GM19324 (cell line): Measurements from ENCODE around the gene CEACAM19.
"Not testable (repeated sequence)": the region's sequence is repeated elsewhere in the genome, so short reads cannot be mapped to it uniquely, and the experiment has no call there.

Experiments used
- ATAC-seq: cut with Tn5 transposase; IDR thresholded peaks from one replicate; pipeline ENCODE4 v1.9.1; 2021; ENCODE audit warnings: mild to moderate bottlenecking, moderate library complexity; ENCODE audit not compliant: unreplicated experiment, low FRiP score

CEACAM19 gene

GRCh38 chr19:44645407-44646048 is 25.8 kb upstream of the CEACAM19 start:
- ATAC-seq, result no peak

- ATAC-seq, result no peak
These were observed 25.2 kb upstream of the CEACAM19 start for GRCh38 chr19:44646049-44646416.

- no peak for ATAC-seq
These were observed 24.1 kb upstream of the CEACAM19 start for GRCh38 chr19:44647144-44647543.

DNA sequence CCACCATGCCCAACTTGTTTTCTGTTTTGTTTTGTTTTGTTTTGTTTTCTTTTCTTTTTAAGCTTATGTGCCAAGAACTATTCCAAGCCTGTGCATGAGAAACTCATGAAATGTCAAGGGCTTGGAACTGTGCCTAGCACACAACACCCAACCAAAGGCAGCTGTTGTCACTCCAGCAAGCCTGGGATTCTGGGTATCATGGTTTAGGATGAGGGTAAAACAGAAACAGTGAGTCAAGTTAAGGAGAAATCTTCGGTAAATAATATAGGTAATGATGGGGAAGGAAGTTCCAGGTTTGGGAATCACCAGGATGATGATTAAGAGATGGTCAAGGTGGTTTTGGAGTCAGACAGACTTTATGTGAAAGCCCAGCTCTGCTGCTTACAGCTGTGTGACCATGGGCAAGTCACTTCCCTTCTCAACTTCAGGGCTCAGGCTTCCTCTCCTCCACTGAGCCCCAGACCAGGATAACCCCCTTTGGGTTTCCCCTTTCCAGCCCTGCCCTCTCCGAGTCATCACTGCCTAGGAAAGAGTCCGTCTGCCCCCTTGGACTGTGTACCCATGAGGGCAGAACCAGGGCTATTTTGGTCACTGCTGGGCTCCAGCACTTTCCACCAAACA is 22.5 kb upstream of the CEACAM19 start:
- ATAC-seq, result no peak

DNA sequence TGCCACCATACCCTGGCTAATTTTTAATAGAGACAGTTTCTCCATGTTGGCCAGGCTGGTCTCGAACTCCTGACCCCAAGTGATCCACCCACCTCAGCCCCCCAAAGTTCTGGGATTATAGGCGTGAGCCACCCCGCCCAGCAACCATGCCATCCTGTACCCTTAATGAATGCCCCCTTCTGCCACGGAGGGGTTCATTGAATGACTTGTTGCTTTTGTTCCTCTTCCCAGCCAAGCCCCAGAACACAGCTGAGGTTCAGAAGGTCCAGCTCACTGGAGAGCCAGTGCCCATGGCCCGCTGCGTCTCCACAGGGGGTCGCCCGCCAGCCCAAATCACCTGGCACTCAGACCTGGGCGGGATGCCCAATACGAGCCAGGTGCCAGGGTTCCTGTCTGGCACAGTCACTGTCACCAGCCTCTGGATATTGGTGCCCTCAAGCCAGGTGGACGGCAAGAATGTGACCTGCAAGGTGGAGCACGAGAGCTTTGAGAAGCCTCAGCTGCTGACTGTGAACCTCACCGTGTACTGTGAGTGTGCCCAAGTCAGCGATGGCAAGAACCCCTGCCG is 21.6 kb upstream of the CEACAM19 start:
- ATAC-seq, result no peak

- no peak for ATAC-seq
These were observed 17.9 kb upstream of the CEACAM19 start for GRCh38 chr19:44653343-44653742.

- peak; percentile 80 for ATAC-seq
These were observed 17.1 kb upstream of the CEACAM19 start for GRCh38 chr19:44653977-44654774.

- no peak for ATAC-seq
These were observed 13.9 kb upstream of the CEACAM19 start for GRCh38 chr19:44657211-44657921.

- ATAC-seq, result no peak
These were observed 13.1 kb upstream of the CEACAM19 start for GRCh38 chr19:44658069-44658733.

GRCh38 chr19:44660081-44660480 is 11.2 kb upstream of the CEACAM19 start:
- no peak for ATAC-seq

GRCh38 chr19:44661205-44661604 is 10.1 kb upstream of the CEACAM19 start:
- ATAC-seq, result no peak

DNA sequence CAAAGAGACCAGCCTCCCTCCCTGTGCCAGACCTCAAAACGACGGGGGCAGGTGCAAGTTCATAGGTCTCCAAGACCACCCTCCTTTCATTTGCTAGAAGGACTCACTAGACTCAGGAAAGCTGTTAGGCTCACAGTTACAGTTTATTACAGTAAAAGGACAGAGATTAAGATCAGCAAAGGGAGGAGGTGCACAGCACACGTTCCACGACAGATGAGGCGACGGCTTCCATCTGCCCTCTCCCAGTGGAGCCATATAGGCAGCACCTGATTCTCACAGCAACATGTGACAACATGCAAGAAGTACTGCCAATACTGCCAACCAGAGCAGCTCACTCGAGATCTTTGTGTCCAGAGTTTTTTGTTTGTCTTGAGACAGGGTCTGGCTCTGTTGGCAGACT is 9.4 kb upstream of the CEACAM19 start:
- no peak for ATAC-seq

DNA sequence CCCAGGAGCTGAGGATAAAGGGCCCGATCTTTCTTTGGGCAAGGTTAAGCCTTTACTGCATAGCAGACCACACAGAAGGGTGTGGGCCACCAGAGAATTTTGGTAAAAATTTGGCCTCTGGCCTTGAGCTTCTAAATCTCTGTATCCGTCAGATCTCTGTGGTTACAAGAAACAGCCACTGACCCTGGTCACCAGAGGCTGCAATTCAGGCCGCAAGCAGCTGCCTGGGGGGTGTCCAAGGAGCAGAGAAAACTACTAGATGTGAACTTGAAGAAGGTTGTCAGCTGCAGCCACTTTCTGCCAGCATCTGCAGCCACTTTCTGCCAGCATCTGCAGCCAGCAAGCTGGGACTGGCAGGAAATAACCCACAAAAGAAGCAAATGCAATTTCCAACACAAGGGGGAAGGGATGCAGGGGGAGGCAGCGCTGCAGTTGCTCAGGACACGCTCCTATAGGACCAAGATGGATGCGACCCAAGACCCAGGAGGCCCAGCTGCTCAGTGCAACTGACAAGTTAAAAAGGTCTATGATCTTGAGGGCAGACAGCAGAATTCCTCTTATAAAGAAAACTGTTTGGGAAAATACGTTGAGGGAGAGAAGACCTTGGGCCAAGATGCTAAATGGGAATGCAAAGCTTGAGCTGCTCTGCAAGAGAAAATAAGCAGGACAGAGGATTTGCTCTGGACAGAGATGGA is 8.4 kb upstream of the CEACAM19 start:
- no peak for ATAC-seq

DNA sequence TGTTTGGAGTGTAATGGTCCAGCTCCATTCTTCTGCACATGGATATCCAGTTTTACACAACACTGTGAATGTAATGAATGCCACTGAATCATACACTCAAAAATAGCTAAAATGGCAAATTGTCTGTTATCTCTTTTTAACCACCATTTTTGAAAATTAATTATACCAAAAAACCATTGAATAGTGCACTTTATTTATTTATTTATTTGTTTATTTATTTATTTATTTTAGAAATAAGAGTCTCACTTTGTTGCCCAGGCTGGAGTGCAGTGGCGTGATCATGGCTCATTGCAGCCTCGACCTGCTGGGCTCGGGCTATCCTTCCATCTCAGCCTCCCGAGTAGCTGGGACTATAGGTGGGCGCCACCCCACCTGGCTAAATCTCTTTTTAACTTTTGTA is 7.3 kb upstream of the CEACAM19 start:
- ATAC-seq, result no peak

- ATAC-seq, result no peak
These were observed 6.3 kb upstream of the CEACAM19 start for GRCh38 chr19:44664976-44665375.

DNA sequence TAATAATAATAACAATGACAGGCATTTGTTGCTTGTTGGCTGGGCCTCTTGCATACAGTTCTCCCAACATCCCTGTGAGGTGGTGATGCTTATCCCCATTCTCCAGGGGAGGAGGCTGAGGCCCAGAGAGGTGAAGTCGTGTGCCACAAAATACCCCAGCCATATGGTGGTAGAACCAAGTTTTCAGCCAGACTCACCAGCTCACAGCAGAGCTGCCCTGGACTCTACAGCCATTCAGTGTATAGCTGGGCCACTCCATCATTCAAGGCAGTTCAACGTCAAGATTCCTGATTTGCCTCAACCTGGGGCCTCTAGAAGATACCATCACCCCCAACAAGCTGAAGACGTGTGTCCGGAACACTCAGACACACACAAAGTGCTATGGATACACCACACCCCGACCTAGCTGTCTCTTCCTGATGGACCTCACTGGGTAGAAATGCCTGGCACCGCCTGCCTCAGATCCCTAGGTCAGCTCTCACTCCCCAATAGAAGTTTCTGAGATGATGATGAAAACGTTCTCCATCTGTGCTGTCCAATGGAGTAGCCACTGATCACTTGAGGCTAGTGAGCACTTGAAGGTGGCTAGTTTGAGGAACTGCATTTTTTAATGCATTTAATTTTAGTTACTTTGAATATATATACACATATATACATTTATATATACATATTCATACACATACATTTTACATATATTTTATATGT is 4.3 kb upstream of the CEACAM19 start:
- ATAC-seq, result no peak

GRCh38 chr19:44668985-44669764 is 2.1 kb upstream of the CEACAM19 start:
- ATAC-seq, result no peak

GRCh38 chr19:44670027-44670426 is 1.3 kb upstream of the CEACAM19 start:
- not testable (repeated sequence) for ATAC-seq
